GM23248 (cell line): ENCODE results near the gene C1orf115. TPM values are rescaled to one million over a fixed set of nuclear protein-coding genes. Genes with fewer than 3 reads are reported as not detected.

Experiments
- DNase-seq: peaks from one replicate; pipeline ENCODE4 v3.0.0-alpha.2; 2015
- H2AFZ ChIP-seq: fragments of 200-600 bp; sonication (generic); 2 replicates; pipeline ENCODE4 v1.6.1; 2016; ENCODE audit warnings: antibody characterized with exemption
- H3F3A ChIP-seq: fragments of 200-600 bp; sonication (generic); 2 replicates; pipeline ENCODE4 v1.6.1; 2016; ENCODE audit warnings: mild to moderate bottlenecking, antibody characterized with exemption, mixed run types; ENCODE audit not compliant: insufficient read depth
- H3K27ac ChIP-seq: fragments of 200-600 bp; sonication (generic); 2 replicates; pipeline ENCODE4 v1.5.1; 2016; ENCODE audit warnings: mild to moderate bottlenecking
- H3K27me3 ChIP-seq: fragments of 200-600 bp; sonication (generic); replicated peaks from 2 replicates; pipeline ENCODE4 v1.6.1; 2016; ENCODE audit warnings: mild to moderate bottlenecking; ENCODE audit not compliant: insufficient read depth
- H3K36me3 ChIP-seq: fragments of 200-600 bp; sonication (generic); 2 replicates; pipeline ENCODE4 v1.6.1; 2016; ENCODE audit warnings: low read depth, mild to moderate bottlenecking
- H3K4me1 ChIP-seq: fragments of 200-600 bp; sonication (generic); 2 replicates; pipeline ENCODE4 v1.6.1; 2016; ENCODE audit warnings: mild to moderate bottlenecking; ENCODE audit not compliant: insufficient read depth
- H3K4me2 ChIP-seq: fragments of 200-600 bp; sonication (generic); one replicate; pipeline ENCODE4 v1.6.1; 2016; ENCODE audit warnings: mild to moderate bottlenecking; ENCODE audit not compliant: unreplicated experiment
- H3K4me3 ChIP-seq: fragments of 200-600 bp; sonication (generic); 2 replicates; pipeline ENCODE4 v1.5.1; 2016; ENCODE audit warnings: mild to moderate bottlenecking
- H3K79me2 ChIP-seq: fragments of 200-600 bp; sonication (generic); 2 replicates; pipeline ENCODE4 v1.6.1; 2016; ENCODE audit warnings: mild to moderate bottlenecking; ENCODE audit not compliant: insufficient read depth
- H3K9ac ChIP-seq: fragments of 200-600 bp; sonication (generic); 2 replicates; pipeline ENCODE4 v1.6.1; 2016; ENCODE audit warnings: mild to moderate bottlenecking
- H3K9me2 ChIP-seq: fragments of 200-600 bp; sonication (generic); 2 replicates; pipeline ENCODE4 v1.6.1; 2016; ENCODE audit warnings: mixed run types, mild to moderate bottlenecking, moderate library complexity; ENCODE audit not compliant: insufficient read depth
- H3K9me3 ChIP-seq: fragments of 200-600 bp; sonication (generic); one replicate; pipeline ENCODE4 v1.6.1; 2017; ENCODE audit warnings: low read depth
- H4K20me1 ChIP-seq: fragments of 200-600 bp; sonication (generic); 2 replicates; pipeline ENCODE4 v1.6.0; 2016; ENCODE audit not compliant: insufficient read depth
- EZH2 ChIP-seq: fragments of 200-600 bp; sonication (generic); IDR thresholded peaks from 2 replicates; pipeline ENCODE4 v1.6.1; 2018; ENCODE audit warnings: antibody characterized with exemption, mild to moderate bottlenecking; ENCODE audit not compliant: insufficient read depth, poor library complexity, severe bottlenecking
- EZH2phosphoT487 ChIP-seq: fragments of 200-600 bp; sonication (generic); IDR thresholded peaks from 2 replicates; pipeline ENCODE4 v1.6.1; 2018; ENCODE audit warnings: antibody characterized with exemption, moderate library complexity, mild to moderate bottlenecking, low read depth; ENCODE audit not compliant: insufficient read depth
- WGBS, 2 experiments: methylation state at CpG; one replicate each; pipeline ENCODE4 v1.1.6; 2015 to 2017; ENCODE audit warnings: low lambda C conversion rate in 2 of 2, low coverage in 1 of 2; ENCODE audit errors: missing lambda C conversion rate in 2 of 2; 5-methylcytosine and 5-hydroxymethylcytosine counted together
- in situ Hi-C: fragments of 300-500 bp; cut with MboI; formaldehyde crosslinking; loops from 2 replicates; pipeline ENCODE4 v1.15.0; 2020
- polyA plus RNA-seq: library from polyadenylated mRNA; unstranded; fragments of >200 nt; fragmentation: Nextera tagmentation; extraction: Ambion mirVana; gene quantifications from 2 replicates; pipeline ENCODE4 v1.2.1, GENCODE V29; 2016
- total RNA-seq: library from RNA; depleted of rRNA; stranded (reverse); fragments of >200 nt; shearing (Covaris generic); gene quantifications from 2 replicates; pipeline ENCODE4 v1.2.3, GENCODE V29; 2014

C1orf115 gene
- total and polyA plus RNA-seq, 2 experiments from 2014 or later = 0.76 to 0.83 TPM

GRCh38 chr1:220689666-220690065 is 497 bp upstream of the C1orf115 start:
- no peaks in the 10 kb centered on the region for H3K36me3 ChIP-seq
- H3K4me2 ChIP-seq = peak overlapping the region; percentile 77
- H4K20me1 ChIP-seq = no peaks in the 10 kb centered on the region
- H3K79me2 ChIP-seq = no peaks in the 10 kb centered on the region
- peak overlapping the region; percentile 80 for H3K4me3 ChIP-seq
- peaks cover 30% of the 10 kb centered on the region for H3K27me3 ChIP-seq
- H3K9ac ChIP-seq = no peak overlapping the region
- H3F3A ChIP-seq = no peaks in the 10 kb centered on the region
- no peaks in the 10 kb centered on the region for H3K9me3 ChIP-seq
- no peaks in the 10 kb centered on the region for H3K9me2 ChIP-seq
- no peak overlapping the region for H3K27ac ChIP-seq
- peaks cover 7% of the 10 kb centered on the region; the same call in 1 of the 2 replicates for H3K4me1 ChIP-seq
- no peak for DNase-seq
- TF ChIP-seq EZH2phosphoT487 = no peak
- TF ChIP-seq EZH2 = no peak
- WGBS, 2 experiments = 17 to 18% methylated on average over 14 of the region's 14 CpGs
- peak overlapping the region; percentile 87 for H2AFZ ChIP-seq
- in situ Hi-C loops = no loop called here

- H3F3A ChIP-seq = no peaks in the 10 kb centered on the region
- H3K4me1 ChIP-seq = peaks cover 7% of the 10 kb centered on the region; the same call in 1 of the 2 replicates
- no peak overlapping the region; the same call in 1 of the 2 replicates for H3K4me3 ChIP-seq
- H3K27me3 ChIP-seq = peaks cover 30% of the 10 kb centered on the region
- H3K9ac ChIP-seq = no peak overlapping the region
- 40 to 41% methylated on average over 14 of the region's 14 CpGs for WGBS, 2 experiments
- H3K9me2 ChIP-seq = no peaks in the 10 kb centered on the region
- H4K20me1 ChIP-seq = no peaks in the 10 kb centered on the region
- TF ChIP-seq EZH2 (no peak), EZH2phosphoT487 (no peak)
- H3K9me3 ChIP-seq = no peaks in the 10 kb centered on the region
- H3K79me2 ChIP-seq = no peaks in the 10 kb centered on the region
- no peak for DNase-seq
- 0 out of 2 replicates have a peak overlapping the region, but pooled peaks have one; percentile 87 for H2AFZ ChIP-seq
- in situ Hi-C loops = no loop called here
- no peak overlapping the region for H3K4me2 ChIP-seq
- no peaks in the 10 kb centered on the region for H3K36me3 ChIP-seq
- H3K27ac ChIP-seq = no peak overlapping the region
Measured at GRCh38 chr1:220691053-220691684, 1.0 kb downstream of the C1orf115 start.

- no peak overlapping the region for H3K4me3 ChIP-seq
- H4K20me1 ChIP-seq = no peaks in the 10 kb centered on the region
- H3K27ac ChIP-seq = no peak overlapping the region
- TF ChIP-seq EZH2phosphoT487 (no peak), EZH2 (no peak)
- WGBS, 2 experiments = 60% methylated on average over 8 of the region's 8 CpGs
- in situ Hi-C loops = no loop called here
- H3K79me2 ChIP-seq = no peaks in the 10 kb centered on the region
- H3K27me3 ChIP-seq = peaks cover 30% of the 10 kb centered on the region
- DNase-seq = peak; percentile 26
- H3K9me2 ChIP-seq = no peaks in the 10 kb centered on the region
- no peaks in the 10 kb centered on the region for H3K36me3 ChIP-seq
- no peak overlapping the region for H2AFZ ChIP-seq
- H3K9me3 ChIP-seq = no peaks in the 10 kb centered on the region
- H3K4me2 ChIP-seq = no peak overlapping the region
- H3K9ac ChIP-seq = no peak overlapping the region
- H3F3A ChIP-seq = no peaks in the 10 kb centered on the region
- peaks cover 7% of the 10 kb centered on the region; the same call in 1 of the 2 replicates for H3K4me1 ChIP-seq
Measured at GRCh38 chr1:220692436-220693228, 2.5 kb downstream of the C1orf115 start.

GRCh38 chr1:220694866-220695382 is 4.8 kb downstream of the C1orf115 start:
- H3K4me3 ChIP-seq = no peak overlapping the region
- 70 to 81% methylated on average over 8 of the region's 8 CpGs for WGBS, 2 experiments
- H3K9me2 ChIP-seq = no peaks in the 10 kb centered on the region
- no peak for DNase-seq
- no peak overlapping the region for H3K4me2 ChIP-seq
- peaks cover 30% of the 10 kb centered on the region for H3K27me3 ChIP-seq
- no peaks in the 10 kb centered on the region for H3K9me3 ChIP-seq
- no peaks in the 10 kb centered on the region for H3K79me2 ChIP-seq
- H3F3A ChIP-seq = no peaks in the 10 kb centered on the region
- H3K36me3 ChIP-seq = no peaks in the 10 kb centered on the region
- peaks cover 1% of the 10 kb centered on the region; the same call in 1 of the 2 replicates for H3K4me1 ChIP-seq
- TF ChIP-seq EZH2 (no peak), EZH2phosphoT487 (no peak)
- in situ Hi-C loops = no loop called here
- H4K20me1 ChIP-seq = no peaks in the 10 kb centered on the region
- H3K9ac ChIP-seq = no peak overlapping the region
- H2AFZ ChIP-seq = no peak overlapping the region
- H3K27ac ChIP-seq = no peak overlapping the region
